ENCODE measurements around the gene GHRHR. TPM values are rescaled to one million over a fixed set of nuclear protein-coding genes. Genes with fewer than 3 reads are reported as not detected.

Gene GHRHR
- total RNA-seq, 1 experiment from 2014 or later, result not detected

- Histone ChIP-seq H3K27me3 (peaks cover 21% of the 10 kb centered on the region), H3K36me3 (no peaks in the 10 kb centered on the region), H3K9me3 (no peaks in the 10 kb centered on the region), H3K4me3 (no peak overlapping the region)
- DNase-seq, result no peak
Measured at GRCh38 chr7:30937416-30937815, 26.3 kb upstream of the GHRHR start.

- Histone ChIP-seq H3K9me3 (no peaks in the 10 kb centered on the region), H3K36me3 (no peaks in the 10 kb centered on the region), H3K27me3 (peaks cover 28% of the 10 kb centered on the region), H3K4me3 (no peak overlapping the region)
- peak; percentile 65 for DNase-seq
Measured at GRCh38 chr7:30938435-30939316, 25.1 kb upstream of the GHRHR start.

- Histone ChIP-seq H3K36me3 (no peaks in the 10 kb centered on the region), H3K9me3 (peaks cover 6% of the 10 kb centered on the region), H3K27me3 (peaks cover 40% of the 10 kb centered on the region), H3K4me3 (no peak overlapping the region)
- no peak for DNase-seq
Measured at GRCh38 chr7:30941582-30942323, 22.0 kb upstream of the GHRHR start.

GRCh38 chr7:30950197-30950596 lies 13.6 kb upstream of the GHRHR start:
- DNase-seq, result no peak
- peaks cover 19% of the 10 kb centered on the region for H3K27me3 ChIP-seq

GRCh38 chr7:30954914-30955313 lies 8.8 kb upstream of the GHRHR start:
- H3K9me3 ChIP-seq, result peaks cover 5% of the 10 kb centered on the region
- H3K36me3 ChIP-seq, result no peaks in the 10 kb centered on the region
- no peak overlapping the region for H3K4me3 ChIP-seq
- no peak for DNase-seq
- H3K27me3 ChIP-seq, result peaks cover 10% of the 10 kb centered on the region

More at GRCh38 chr7:30950197-30950596, 13.6 kb upstream of the GHRHR start:
- Histone ChIP-seq H3K9me3 (peaks cover 1% of the 10 kb centered on the region; the same call in 1 of the 2 replicates), H3K4me3 (no peak overlapping the region), H3K36me3 (no peaks in the 10 kb centered on the region)

- no peak overlapping the region for H3K4me3 ChIP-seq
- H3K9me3 ChIP-seq, result peaks cover 5% of the 10 kb centered on the region
- no peaks in the 10 kb centered on the region for H3K36me3 ChIP-seq
- peaks cover 10% of the 10 kb centered on the region for H3K27me3 ChIP-seq
- no peak for DNase-seq
Measured at GRCh38 chr7:30956704-30957103, 7.0 kb upstream of the GHRHR start.

GRCh38 chr7:30965372-30965771 lies 1.6 kb downstream of the GHRHR start:
- Histone ChIP-seq H3K4me3 (no peak overlapping the region), H3K27me3 (no peaks in the 10 kb centered on the region), H3K9me3 (no peaks in the 10 kb centered on the region), H3K36me3 (no peaks in the 10 kb centered on the region)
- no peak for DNase-seq

GRCh38 chr7:30965883-30966282 lies 2.1 kb downstream of the GHRHR start:
- H3K27me3 ChIP-seq, result no peaks in the 10 kb centered on the region
- no peak for DNase-seq
- H3K4me3 ChIP-seq, result no peak overlapping the region

GRCh38 chr7:30968294-30968693 lies 4.5 kb downstream of the GHRHR start:
- Histone ChIP-seq H3K9me3 (no peaks in the 10 kb centered on the region), H3K36me3 (no peaks in the 10 kb centered on the region), H3K4me3 (no peak overlapping the region), H3K27me3 (no peaks in the 10 kb centered on the region)
- DNase-seq, result no peak

More at GRCh38 chr7:30965883-30966282, 2.1 kb downstream of the GHRHR start:
- H3K9me3 ChIP-seq, result no peaks in the 10 kb centered on the region
- H3K36me3 ChIP-seq, result no peaks in the 10 kb centered on the region

GRCh38 chr7:30968747-30969603 lies 5.2 kb downstream of the GHRHR start:
- Histone ChIP-seq H3K4me3 (no peak overlapping the region), H3K9me3 (no peaks in the 10 kb centered on the region), H3K36me3 (no peaks in the 10 kb centered on the region), H3K27me3 (no peaks in the 10 kb centered on the region)
- no peak for DNase-seq

- H3K4me3 ChIP-seq, result no peak overlapping the region
- no peaks in the 10 kb centered on the region for H3K9me3 ChIP-seq
- no peak for DNase-seq
- no peaks in the 10 kb centered on the region for H3K36me3 ChIP-seq
- no peaks in the 10 kb centered on the region for H3K27me3 ChIP-seq
Measured at GRCh38 chr7:30969604-30969970, 5.8 kb downstream of the GHRHR start.

- no peaks in the 10 kb centered on the region for H3K27me3 ChIP-seq
Measured at GRCh38 chr7:30970074-30970473, 6.3 kb downstream of the GHRHR start.

GRCh38 chr7:30970594-30971094 lies 6.9 kb downstream of the GHRHR start:
- Histone ChIP-seq H3K27me3 (no peaks in the 10 kb centered on the region), H3K36me3 (no peaks in the 10 kb centered on the region), H3K9me3 (no peaks in the 10 kb centered on the region), H3K4me3 (no peak overlapping the region)
- DNase-seq, result no peak

More at GRCh38 chr7:30970074-30970473, 6.3 kb downstream of the GHRHR start:
- no peaks in the 10 kb centered on the region for H3K9me3 ChIP-seq
- no peak overlapping the region for H3K4me3 ChIP-seq
- no peak for DNase-seq
- H3K36me3 ChIP-seq, result no peaks in the 10 kb centered on the region

- no peak overlapping the region for H3K4me3 ChIP-seq
- no peak for DNase-seq
- no peaks in the 10 kb centered on the region for H3K9me3 ChIP-seq
- no peaks in the 10 kb centered on the region for H3K36me3 ChIP-seq
- H3K27me3 ChIP-seq, result no peaks in the 10 kb centered on the region
Measured at GRCh38 chr7:30971440-30971839, 7.7 kb downstream of the GHRHR start.

- H3K27me3 ChIP-seq, result no peaks in the 10 kb centered on the region
Measured at GRCh38 chr7:30971840-30972563, 8.2 kb downstream of the GHRHR start.

GRCh38 chr7:30973292-30973691 lies 9.5 kb downstream of the GHRHR start:
- Histone ChIP-seq H3K4me3 (no peak overlapping the region), H3K27me3 (0 out of 2 replicates have a peak, but pooled peaks cover 2% of the 10 kb centered on the region), H3K36me3 (no peaks in the 10 kb centered on the region), H3K9me3 (no peaks in the 10 kb centered on the region)
- no peak for DNase-seq

More at GRCh38 chr7:30971840-30972563, 8.2 kb downstream of the GHRHR start:
- Histone ChIP-seq H3K4me3 (no peak overlapping the region), H3K36me3 (no peaks in the 10 kb centered on the region), H3K9me3 (no peaks in the 10 kb centered on the region)
- DNase-seq, result no peak

Measured in MG63 (cell line).